ENCODE data around the gene NFKB1. TPM values are rescaled to one million over a fixed set of nuclear protein-coding genes. Genes with fewer than 3 reads are reported as not detected.

Gene NFKB1
- total RNA-seq, 2 donors from 2014 or later = 19.1 to 42.2 TPM

- DNase-seq (ENCODE audit: low spot score) (no peak), ATAC-seq (ENCODE audit: insufficient number of reproducible peaks, low FRiP score, low read depth) (no peak)
- Histone ChIP-seq H3K9me3 (no peaks in the 10 kb centered on the region), H3K4me1 (ENCODE audit: control insufficient read depth in 1 of 2, low read depth in 2 of 2) (peaks cover 0 to 7% of the 10 kb centered on the region in 2 donors), H3K27ac (no peak overlapping the region), H3K27me3 (replicated peaks; ENCODE audit: insufficient read depth) (no peaks in the 10 kb centered on the region), H3K36me3 (no peaks in the 10 kb centered on the region), H3K4me3 (no peak overlapping the region)
- no peak for TF ChIP-seq CTCF (IDR thresholded peaks at IDR 0.05)
These were observed 8.5 kb upstream of the NFKB1 start for GRCh38 chr4:102492531-102493241.

DNA sequence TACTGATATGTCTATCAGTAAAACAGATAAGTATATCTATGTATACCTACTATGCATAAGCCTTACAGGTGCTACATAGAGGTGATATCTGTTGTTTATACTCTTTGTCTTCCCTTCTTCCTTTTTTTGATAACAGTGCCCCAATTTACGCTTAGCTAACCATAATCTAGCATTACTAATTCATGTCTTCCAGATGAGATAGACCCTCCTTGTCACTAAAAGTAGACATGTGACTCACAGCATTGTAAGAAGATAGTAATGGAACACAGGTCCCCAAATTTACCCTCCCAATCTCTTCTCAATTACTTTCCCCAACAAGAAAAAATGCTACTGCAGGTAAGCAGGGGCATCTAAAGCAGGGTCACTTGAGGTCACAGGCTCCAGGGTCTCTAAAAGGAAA is 7.9 kb upstream of the NFKB1 start:
- Histone ChIP-seq H3K27ac (no peak overlapping the region), H3K9me3 (no peaks in the 10 kb centered on the region), H3K36me3 (no peaks in the 10 kb centered on the region), H3K4me3 (no peak overlapping the region), H3K4me1 (ENCODE audit: control insufficient read depth in 1 of 2, low read depth in 2 of 2) (peaks cover 0 to 7% of the 10 kb centered on the region in 2 donors), H3K27me3 (replicated peaks; ENCODE audit: insufficient read depth) (no peaks in the 10 kb centered on the region)
- DNase-seq (ENCODE audit: low spot score) = no peak
- TF ChIP-seq CTCF (IDR thresholded peaks at IDR 0.05) = no peak
- no peak for ATAC-seq (ENCODE audit: insufficient number of reproducible peaks, low FRiP score, low read depth)

DNA sequence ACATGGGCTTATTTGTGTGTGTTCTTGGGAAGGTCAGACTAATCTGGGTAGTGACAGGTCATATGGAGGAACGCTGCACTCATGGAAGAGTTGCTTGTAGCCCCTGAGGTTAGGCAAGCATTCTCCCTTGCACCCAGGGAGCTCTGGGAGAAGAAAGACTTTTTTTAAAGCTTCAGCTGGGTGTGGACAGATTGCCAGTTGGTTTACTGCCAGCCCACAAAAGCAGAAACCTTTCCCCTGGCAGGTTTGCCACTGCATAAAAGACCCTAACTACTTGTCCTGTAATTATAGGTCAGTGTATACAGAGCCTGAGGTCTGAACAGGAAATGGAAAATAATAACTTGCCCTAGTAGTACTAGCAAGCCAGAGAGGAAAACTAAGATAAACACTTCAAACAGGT is 7.4 kb upstream of the NFKB1 start:
- no peaks in the 10 kb centered on the region for H3K27me3 ChIP-seq (replicated peaks; ENCODE audit: insufficient read depth)
- no peak for TF ChIP-seq CTCF (IDR thresholded peaks at IDR 0.05)
- H3K4me3 ChIP-seq = no peak overlapping the region
- no peak overlapping the region for H3K27ac ChIP-seq
- H3K9me3 ChIP-seq = no peaks in the 10 kb centered on the region
- peaks cover 0 to 7% of the 10 kb centered on the region in 2 donors for H3K4me1 ChIP-seq (ENCODE audit: control insufficient read depth in 1 of 2, low read depth in 2 of 2)
- no peak for DNase-seq (ENCODE audit: low spot score)
- ATAC-seq (ENCODE audit: insufficient number of reproducible peaks, low FRiP score, low read depth) = no peak
- H3K36me3 ChIP-seq = no peaks in the 10 kb centered on the region

GRCh38 chr4:102494603-102495002 is 6.6 kb upstream of the NFKB1 start:
- Histone ChIP-seq H3K9me3 (no peaks in the 10 kb centered on the region), H3K4me1 (ENCODE audit: control insufficient read depth in 1 of 2, low read depth in 2 of 2) (peaks cover 0 to 7% of the 10 kb centered on the region in 2 donors), H3K27ac (no peak overlapping the region), H3K36me3 (no peaks in the 10 kb centered on the region), H3K27me3 (replicated peaks; ENCODE audit: insufficient read depth) (no peaks in the 10 kb centered on the region), H3K4me3 (no peak overlapping the region)
- TF ChIP-seq CTCF (IDR thresholded peaks at IDR 0.05) = no peak
- DNase-seq (ENCODE audit: low spot score) = no peak
- no peak for ATAC-seq (ENCODE audit: insufficient number of reproducible peaks, low FRiP score, low read depth)

DNA sequence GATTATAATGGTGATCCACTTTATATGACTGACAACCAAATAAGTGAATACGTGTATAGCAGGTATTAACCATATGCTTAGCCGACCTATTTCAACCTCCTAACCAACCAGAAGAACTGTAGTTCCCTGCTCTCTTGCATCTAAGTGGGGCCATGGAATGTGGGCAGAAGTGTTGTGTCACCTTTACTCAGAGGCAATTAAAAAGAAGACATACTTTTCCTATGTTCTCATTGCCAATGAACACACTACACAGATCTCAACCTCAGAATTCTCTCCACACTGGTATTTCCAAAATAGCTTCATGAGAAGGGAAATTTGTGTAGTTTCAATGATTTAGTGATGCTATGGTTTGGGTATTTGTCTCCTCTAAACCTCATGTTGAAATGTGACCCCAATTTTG is 3.2 kb upstream of the NFKB1 start:
- TF ChIP-seq CTCF (IDR thresholded peaks at IDR 0.05) = no peak
- Histone ChIP-seq H3K4me3 (no peak overlapping the region), H3K27me3 (replicated peaks; ENCODE audit: insufficient read depth) (no peaks in the 10 kb centered on the region), H3K27ac (no peak overlapping the region), H3K9me3 (no peaks in the 10 kb centered on the region), H3K4me1 (ENCODE audit: control insufficient read depth in 1 of 2, low read depth in 2 of 2) (peaks cover 12 to 24% of the 10 kb centered on the region in 2 donors), H3K36me3 (no peaks in the 10 kb centered on the region)
- ATAC-seq (ENCODE audit: insufficient number of reproducible peaks, low FRiP score, low read depth) (no peak), DNase-seq (ENCODE audit: low spot score) (no peak)

Data from thoracic aorta (tissue), 2 donors.